Spleen (tissue), 11 donors: ENCODE results near the gene UPK1A. TPM values are rescaled to one million over a fixed set of nuclear protein-coding genes. Genes with fewer than 3 reads are reported as not detected.
A peak's percentile ranks its signal among the peaks of the same experiment; 100 is the strongest.
"Not testable (repeated sequence)": the region's sequence is repeated elsewhere in the genome, so short reads cannot be mapped to it uniquely, and the experiment has no call there.

Experiments used
- DNase-seq: peaks from one replicate; pipeline ENCODE4 v3.0.0-alpha.2; 2020
- H3K27ac ChIP-seq, 8 donors: fragments of 200-600 bp; sonication (generic) in 7 of 8; 1 replicate in 4 of 8; 2 replicates in 4 of 8; pipeline versions ENCODE4 v1.5.0 to v1.8.0; 2016 to 2021; ENCODE audit warnings: inconsistent platforms in 4 of 8, mild to moderate bottlenecking in 4 of 8, moderate library complexity in 1 of 8
- H3K27me3 ChIP-seq, 7 donors: fragments of 200-600 bp; sonication (generic) in 6 of 7; replicated peaks in 1 of 7; 1 replicate in 4 of 7; 2 replicates in 3 of 7; pipeline versions ENCODE4 v1.5.0 to v1.8.0; 2016 to 2021; ENCODE audit warnings: inconsistent platforms in 3 of 7, mild to moderate bottlenecking in 1 of 7
- H3K36me3 ChIP-seq, 6 donors: fragments of 200-600 bp; sonication (generic) in 5 of 6; 1 replicate in 4 of 6; 2 replicates in 2 of 6; pipeline versions ENCODE4 v1.5.0 to v1.8.0; 2016 to 2021; ENCODE audit warnings: inconsistent platforms in 2 of 6
- H3K4me1 ChIP-seq, 6 donors: fragments of 200-600 bp; sonication (generic) in 5 of 6; 1 replicate in 3 of 6; 2 replicates in 3 of 6; pipeline versions ENCODE4 v1.5.0 to v1.8.0; 2016 to 2021; ENCODE audit warnings: inconsistent platforms in 3 of 6
- H3K4me3 ChIP-seq, 8 donors: fragments of 200-600 bp; sonication (generic) in 7 of 8; 1 replicate in 4 of 8; 2 replicates in 4 of 8; pipeline versions ENCODE4 v1.5.0 to v1.8.0; 2016 to 2021; ENCODE audit warnings: inconsistent platforms in 4 of 8, mild to moderate bottlenecking in 4 of 8, moderate library complexity in 2 of 8
- H3K9me3 ChIP-seq, 8 donors: fragments of 200-600 bp; sonication (generic) in 7 of 8; 1 replicate in 4 of 8; 2 replicates in 4 of 8; pipeline versions ENCODE4 v1.5.0 to v1.8.0; 2016 to 2021; ENCODE audit warnings: inconsistent platforms in 4 of 8
- POLR2A ChIP-seq, 3 donors: fragments of 450-650 bp; IDR thresholded peaks; one replicate each; pipeline ENCODE4 v1.5.1; 2017; ENCODE audit warnings: antibody characterized with exemption in 3 of 3, mild to moderate bottlenecking in 1 of 3
- POLR2AphosphoS5 ChIP-seq, 3 donors: sonication (generic); formaldehyde crosslinking; IDR thresholded peaks; one replicate each; pipeline ENCODE4 v1.5.1; 2017; ENCODE audit warnings: antibody characterized with exemption in 3 of 3
- WGBS, 5 donors: extraction: QIAGEN DNeasy Blood & Tissue Kit in 3 of 5; methylation state at CpG; one replicate each; pipeline versions ENCODE4 v1.1.5 to v1.1.7; 2013 to 2018; 5-methylcytosine and 5-hydroxymethylcytosine counted together
- intact Hi-C: fragments of 100-400 bp; cut with DNase I; formaldehyde crosslinking; loops from one replicate; pipeline ENCODE4 v1.15.0; 2023; ENCODE audit warnings: low total_unique reads
- polyA plus RNA-seq, 3 donors: library from polyadenylated mRNA; stranded (reverse); fragments of 200-250 nt; gene quantifications; one replicate each; pipeline ENCODE4 v1.2.1, GENCODE V29; 2013
- total RNA-seq, 7 donors: library from RNA; depleted of rRNA in 3 of 7; stranded (reverse); fragments of >200 nt in 3 of 7; fragmentation: NEBNext Ultra II Directional in 4 of 7; extraction: Animal tissue kit (Norgen Biotek cat#: 25700) in 4 of 7; gene quantifications; one replicate each; pipeline versions ENCODE4 v1.1.0 to v1.2.1, GENCODE V29; 2016 to 2021
- TF ChIP-seq, protein P1 (sequence below), 11 experiments: fragments of 200-600 bp in 7 of 11; fragments of 450-650 bp in 4 of 11; sonication (generic) in 4 of 11; IDR thresholded peaks in 8 of 11; conservative IDR thresholded peaks in 3 of 11; 1 replicate in 7 of 11; 2 replicates in 4 of 11; pipeline versions ENCODE4 v1.4.0 to v1.8.0; 2016 to 2021; ENCODE audit warnings: antibody characterized with exemption in 11 of 11, inconsistent platforms in 4 of 11, mild to moderate bottlenecking in 1 of 11
- donor health status: healthy with polysubstance abuse.
- donor health status: DM: no; HTN: no; CAD: no; lungs with moderate emphysema.
- donor health status: DM: no; HTN: no; CAD: no.
- donor health status: Bipolar disorder and iron deficiency.
- donor health status: healthy.
- donor health status: DM: no; HTN: no; CAD: no.
- donor health status: DM: yes; HTN: yes; CAD: no.

UPK1A gene
- total and polyA plus RNA-seq, 10 donors, result 0.11 TPM; not detected in 9

DNA sequence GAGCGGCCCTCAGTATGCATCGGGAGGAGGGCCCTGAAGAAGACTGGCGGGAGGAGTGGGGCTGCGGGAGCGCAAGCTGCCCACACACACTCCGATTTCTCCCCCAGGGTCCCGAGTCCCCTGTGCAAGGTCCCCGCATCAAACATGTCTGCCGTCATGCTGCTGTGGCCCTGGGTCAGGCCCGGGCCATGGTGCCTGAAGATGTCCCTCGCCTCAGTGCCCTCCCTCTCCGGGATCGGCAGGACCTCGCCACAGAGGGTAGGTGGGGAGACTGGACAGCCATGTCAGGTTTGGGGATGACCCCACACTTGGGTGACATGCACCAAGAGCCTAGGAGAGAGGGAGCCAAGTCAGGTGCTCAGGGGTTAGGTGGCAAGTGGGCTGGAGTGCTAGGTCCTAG, 56.1 kb downstream of the UPK1A start:
- no peak overlapping the region for H3K4me3 ChIP-seq
- 91 to 97% (median 95%) methylated on average over 11 to 14 of the region's 14 CpGs for WGBS, 5 donors
- H3K36me3 ChIP-seq, result peaks cover 0 to 82% (median 75%) of the 10 kb centered on the region in 6 donors
- H3K27me3 ChIP-seq, result no peaks in the 10 kb centered on the region
- no peak overlapping the region for H3K27ac ChIP-seq
- no peak for DNase-seq
- peaks cover 11 to 50% (median 22%) of the 10 kb centered on the region in 6 donors for H3K4me1 ChIP-seq
- no peaks in the 10 kb centered on the region for H3K9me3 ChIP-seq
- TF ChIP-seq POLR2A (IDR thresholded peaks at IDR 0.05) (no peak), POLR2AphosphoS5 (IDR thresholded peaks at IDR 0.05) (peak in 1 of 3 donors; percentile 25)
- intact Hi-C loops, result no loop called here

DNA sequence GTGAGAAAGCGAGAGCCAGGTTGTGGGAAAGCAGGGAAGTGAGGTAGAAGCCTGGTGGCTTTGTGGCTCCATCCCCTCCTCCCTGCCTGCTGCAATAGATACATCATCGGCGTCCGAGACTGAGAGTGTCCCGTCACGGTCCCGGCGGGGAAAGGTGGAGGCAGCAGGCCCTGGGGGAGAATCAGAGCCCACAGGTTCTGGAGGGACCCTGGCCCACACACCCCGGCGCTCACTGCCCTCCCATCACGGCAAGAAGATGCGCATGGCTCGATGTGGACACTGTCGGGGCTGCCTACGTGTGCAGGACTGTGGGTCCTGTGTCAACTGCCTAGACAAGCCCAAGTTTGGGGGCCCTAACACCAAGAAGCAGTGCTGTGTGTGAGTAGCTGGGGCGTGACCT, 56.6 kb downstream of the UPK1A start:
- peak in 1 of 3 donors; percentile 54 for TF ChIP-seq POLR2AphosphoS5 (IDR thresholded peaks at IDR 0.05)
- TF ChIP-seq, protein P1, sequence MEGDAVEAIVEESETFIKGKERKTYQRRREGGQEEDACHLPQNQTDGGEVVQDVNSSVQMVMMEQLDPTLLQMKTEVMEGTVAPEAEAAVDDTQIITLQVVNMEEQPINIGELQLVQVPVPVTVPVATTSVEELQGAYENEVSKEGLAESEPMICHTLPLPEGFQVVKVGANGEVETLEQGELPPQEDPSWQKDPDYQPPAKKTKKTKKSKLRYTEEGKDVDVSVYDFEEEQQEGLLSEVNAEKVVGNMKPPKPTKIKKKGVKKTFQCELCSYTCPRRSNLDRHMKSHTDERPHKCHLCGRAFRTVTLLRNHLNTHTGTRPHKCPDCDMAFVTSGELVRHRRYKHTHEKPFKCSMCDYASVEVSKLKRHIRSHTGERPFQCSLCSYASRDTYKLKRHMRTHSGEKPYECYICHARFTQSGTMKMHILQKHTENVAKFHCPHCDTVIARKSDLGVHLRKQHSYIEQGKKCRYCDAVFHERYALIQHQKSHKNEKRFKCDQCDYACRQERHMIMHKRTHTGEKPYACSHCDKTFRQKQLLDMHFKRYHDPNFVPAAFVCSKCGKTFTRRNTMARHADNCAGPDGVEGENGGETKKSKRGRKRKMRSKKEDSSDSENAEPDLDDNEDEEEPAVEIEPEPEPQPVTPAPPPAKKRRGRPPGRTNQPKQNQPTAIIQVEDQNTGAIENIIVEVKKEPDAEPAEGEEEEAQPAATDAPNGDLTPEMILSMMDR (IDR thresholded peaks at IDR 0.05 in 8 of 11, conservative IDR thresholded peaks at IDR 0.05 in 3 of 11), result no peak
- intact Hi-C loops, result no loop called here
- WGBS, 5 donors, result 93 to 99% (median 96%) methylated on average over 14 to 16 of the region's 16 CpGs
- H3K4me3 ChIP-seq, result no peak overlapping the region
- peaks cover 11 to 50% (median 22%) of the 10 kb centered on the region in 6 donors for H3K4me1 ChIP-seq
- no peaks in the 10 kb centered on the region for H3K9me3 ChIP-seq
- no peak overlapping the region for H3K27ac ChIP-seq
- no peak for DNase-seq
- peaks cover 0 to 86% (median 79%) of the 10 kb centered on the region in 6 donors for H3K36me3 ChIP-seq
- no peaks in the 10 kb centered on the region for H3K27me3 ChIP-seq

GRCh38 chr19:35723671-35724070, 57.4 kb downstream of the UPK1A start:
- intact Hi-C loops, result no loop called here
- H3K36me3 ChIP-seq, result peaks cover 0 to 94% (median 87%) of the 10 kb centered on the region in 6 donors
- 94 to 97% (median 96%) methylated on average over 22 to 24 of the region's 24 CpGs for WGBS, 5 donors
- TF ChIP-seq POLR2AphosphoS5 (IDR thresholded peaks at IDR 0.05) (no peak), POLR2A (IDR thresholded peaks at IDR 0.05) (no peak)
- TF ChIP-seq, protein P1 (IDR thresholded peaks at IDR 0.05 in 8 of 11, conservative IDR thresholded peaks at IDR 0.05 in 3 of 11), result no peak
- H3K9me3 ChIP-seq, result no peaks in the 10 kb centered on the region
- H3K4me3 ChIP-seq, result no peak overlapping the region
- no peak overlapping the region for H3K27ac ChIP-seq
- H3K4me1 ChIP-seq, result peaks cover 11 to 46% (median 18%) of the 10 kb centered on the region in 6 donors
- no peaks in the 10 kb centered on the region for H3K27me3 ChIP-seq
- no peak for DNase-seq

GRCh38 chr19:35724132-35724531, 57.8 kb downstream of the UPK1A start:
- H3K27me3 ChIP-seq, H3K9me3 ChIP-seq, DNase-seq, intact Hi-C loops, H3K27ac ChIP-seq, H3K4me3 ChIP-seq: not testable (repeated sequence)
- Histone ChIP-seq H3K36me3 (peaks cover 0 to 98% (median 91%) of the 10 kb centered on the region in 6 donors), H3K4me1 (peaks cover 6 to 41% (median 14%) of the 10 kb centered on the region in 6 donors)
- 95 to 100% (median 96%) methylated on average over 7 of the region's 7 CpGs for WGBS, 5 donors

DNA sequence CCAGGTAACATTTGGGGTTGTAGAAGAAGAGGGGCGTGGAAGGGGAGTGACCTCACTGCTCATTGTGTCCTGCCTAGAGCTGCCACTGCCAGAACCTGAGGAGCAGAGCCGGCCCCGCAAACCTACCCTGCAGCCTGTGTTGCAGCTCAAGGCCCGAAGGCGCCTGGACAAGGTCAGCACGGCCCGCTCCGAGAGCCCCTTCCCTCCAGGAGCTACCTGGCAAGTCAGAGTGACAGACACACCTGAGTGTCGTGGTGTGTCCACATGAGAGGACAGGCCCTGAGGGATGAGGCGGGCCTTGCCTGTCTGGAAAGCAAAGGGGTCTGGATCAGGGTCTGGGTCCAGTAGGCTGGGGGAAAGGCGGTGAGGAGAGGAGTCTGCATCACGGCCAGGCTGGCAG, 58.2 kb downstream of the UPK1A start:
- intact Hi-C loops, result no loop called here
- H3K9me3 ChIP-seq, result no peaks in the 10 kb centered on the region
- H3K4me3 ChIP-seq, result no peak overlapping the region
- H3K4me1 ChIP-seq, result peaks cover 2 to 37% (median 9%) of the 10 kb centered on the region in 6 donors
- WGBS, 5 donors, result 95 to 99% (median 97%) methylated on average over 11 to 12 of the region's 12 CpGs
- TF ChIP-seq, protein P1 (IDR thresholded peaks at IDR 0.05 in 8 of 11, conservative IDR thresholded peaks at IDR 0.05 in 3 of 11), result no peak
- TF ChIP-seq POLR2AphosphoS5 (IDR thresholded peaks at IDR 0.05), result peak in 1 of 3 donors; percentile 51
- no peak for DNase-seq
- peaks cover 0 to 100% (median 96%) of the 10 kb centered on the region in 6 donors for H3K36me3 ChIP-seq
- no peak overlapping the region for H3K27ac ChIP-seq
- H3K27me3 ChIP-seq, result no peaks in the 10 kb centered on the region
